HCT116 (cell line): ENCODE results near the gene XAB2. TPM values are rescaled to one million over a fixed set of nuclear protein-coding genes. Genes with fewer than 3 reads are reported as not detected.

Experiments
- ATAC-seq: fragments of 200-7000 bp; cut with Tn5 transposase; 2 replicates; pipeline ENCODE4 v1.9.1; 2020; ENCODE audit warnings: mild to moderate bottlenecking, moderate library complexity
- BruUV-seq: library from RNA; stranded (reverse); fragments of 400-500 nt; replicated peaks from 2 replicates; lab custom pipeline; 2021; lab: Mats Ljungman, UMichigan
- CTCF ChIA-PET: fragments of 300-600 bp; sonication (Branson Sonifier 250); formaldehyde crosslinking; loops from one replicate; lab custom pipeline; 2021; ENCODE audit warnings: antibody characterized with exemption; lab: Charles Lee
- POLR2A ChIA-PET: fragments of 300-600, 350-600 bp; sonication (Branson Sonifier 250); formaldehyde crosslinking; loops from one replicate; lab custom pipeline; 2021; ENCODE audit warnings: antibody characterized with exemption; lab: Charles Lee
- RAD21 ChIA-PET, 2 experiments: fragments of 300-600 bp; sonication (Branson Sonifier 250); formaldehyde crosslinking; loops; one replicate each; lab custom pipeline; 2023; ENCODE audit warnings: low total read pairs in 2 of 2; ENCODE audit not compliant: uncharacterized antibody in 2 of 2, unreplicated experiment in 2 of 2, low non-redundant PET in 1 of 2; lab: Charles Lee
- DNase-seq: peaks from one replicate; pipeline ENCODE4 v3.0.0-alpha.2; 2010; ENCODE audit warnings: low read depth, low spot score
- H2AFZ ChIP-seq: fragments of 200-600 bp; shearing (Covaris generic), sonication (generic); 2 replicates; pipeline ENCODE4 v1.6.1; 2017; ENCODE audit warnings: low read depth, mixed run types, mixed read lengths, antibody characterized with exemption, low read length; ENCODE audit not compliant: poor library complexity, severe bottlenecking
- H3K27ac ChIP-seq: 2 replicates; pipeline ENCODE4 v1.5.1; 2012; ENCODE audit warnings: low read depth, low read length
- H3K27me3 ChIP-seq: fragments of 200-600 bp; sonication (generic); 2 replicates; pipeline ENCODE4 v1.6.1; 2016; ENCODE audit warnings: mixed run types, low read length, mixed read lengths; ENCODE audit not compliant: insufficient read depth
- H3K36me3 ChIP-seq, 2 experiments: fragments of 200-500 bp in 1 of 2; fragments of 200-600 bp in 1 of 2; sonication (Bioruptor generic) in 1 of 2; sonication (generic) in 1 of 2; 2 replicates each; pipeline versions ENCODE4 v1.5.1 to v1.6.1; 2014 to 2016; ENCODE audit warnings: low read length in 2 of 2, inconsistent platforms in 1 of 2, mixed read lengths in 1 of 2, mixed run types in 1 of 2; ENCODE audit not compliant: insufficient read depth in 2 of 2, control insufficient read depth in 1 of 2
- H3K4me1 ChIP-seq, 2 experiments: fragments of 200-600 bp in 1 of 2; sonication (generic) in 1 of 2; 2 replicates each; pipeline versions ENCODE4 v1.5.1 to v1.6.1; 2012 to 2017; ENCODE audit warnings: low read length in 2 of 2, inconsistent platforms in 1 of 2, mild to moderate bottlenecking in 1 of 2, mixed read lengths in 1 of 2, mixed run types in 1 of 2, moderate library complexity in 1 of 2; ENCODE audit not compliant: insufficient read depth in 2 of 2, control insufficient read depth in 1 of 2
- H3K4me2 ChIP-seq: fragments of 200-600 bp; sonication (generic); 2 replicates; pipeline ENCODE4 v1.6.1; 2017; ENCODE audit warnings: mixed run types, low read length, mixed read lengths
- H3K4me3 ChIP-seq, 2 experiments: fragments of 200-600 bp in 1 of 2; sonication (generic) in 1 of 2; replicated peaks in 1 of 2; 2 replicates each; pipeline ENCODE4 v1.5.1; 2011 to 2016; ENCODE audit warnings: low read length in 2 of 2, control low read depth in 1 of 2, low read depth in 1 of 2, mild to moderate bottlenecking in 1 of 2, mixed read lengths in 1 of 2, mixed run types in 1 of 2
- H3K79me2 ChIP-seq: fragments of 200-600 bp; sonication (generic); 2 replicates; pipeline ENCODE4 v1.6.1; 2017; ENCODE audit warnings: mild to moderate bottlenecking, mixed run types, low read length, moderate library complexity, mixed read lengths; ENCODE audit not compliant: insufficient read depth
- H3K9ac ChIP-seq: fragments of 200-600 bp; sonication (generic); 2 replicates; pipeline ENCODE4 v1.6.1; 2016; ENCODE audit warnings: low read length, mixed read lengths
- H3K9me2 ChIP-seq: fragments of 200-600 bp; sonication (generic), shearing (Covaris generic); 2 replicates; pipeline ENCODE4 v1.6.1; 2017; ENCODE audit warnings: mixed run types, mild to moderate bottlenecking, moderate library complexity; ENCODE audit not compliant: insufficient read depth
- H3K9me3 ChIP-seq, 2 experiments: fragments of 200-500 bp in 1 of 2; fragments of 200-600 bp in 1 of 2; sonication (Bioruptor generic) in 1 of 2; sonication (generic) in 1 of 2; 2 replicates each; pipeline ENCODE4 v1.6.1; 2014 to 2017; ENCODE audit warnings: low read length in 2 of 2, mixed read lengths in 2 of 2, inconsistent platforms in 1 of 2, low read depth in 1 of 2, mild to moderate bottlenecking in 1 of 2, mixed run types in 1 of 2, moderate library complexity in 1 of 2; ENCODE audit not compliant: control insufficient read depth in 1 of 2, insufficient read depth in 1 of 2
- H4K20me1 ChIP-seq: fragments of 200-600 bp; sonication (generic), shearing (Covaris generic); 2 replicates; pipeline ENCODE4 v1.6.1; 2017; ENCODE audit warnings: mixed run types, mild to moderate bottlenecking, moderate library complexity; ENCODE audit not compliant: insufficient read depth
- CBX3 ChIP-seq: IDR thresholded peaks from 2 replicates; pipeline ENCODE4 v1.6.1; 2012; ENCODE audit warnings: low read depth
- CEBPB ChIP-seq: IDR thresholded peaks from 2 replicates; pipeline ENCODE4 v1.6.1; 2012; ENCODE audit warnings: low read depth
- EGR1 ChIP-seq: IDR thresholded peaks from 2 replicates; pipeline ENCODE4 v1.6.1; 2012; ENCODE audit warnings: low read depth
- EZH2phosphoT487 ChIP-seq: fragments of 200-600 bp; IDR thresholded peaks from 2 replicates; pipeline ENCODE4 v1.6.1; 2018; ENCODE audit warnings: antibody characterized with exemption, borderline replicate concordance
- POLR2A ChIP-seq: IDR thresholded peaks from 2 replicates; pipeline ENCODE4 v1.7.0; 2011; ENCODE audit warnings: borderline replicate concordance; ENCODE audit not compliant: insufficient read depth, insufficient read length; ENCODE audit errors: extremely low read depth
- POLR2AphosphoS5 ChIP-seq: IDR thresholded peaks from 2 replicates; pipeline ENCODE4 v1.6.1; 2011; ENCODE audit warnings: mild to moderate bottlenecking, low read depth, low read length, moderate library complexity
- RAD21 ChIP-seq: IDR thresholded peaks from 2 replicates; pipeline ENCODE4 v1.6.1; 2012; ENCODE audit warnings: low read depth, mild to moderate bottlenecking
- REST ChIP-seq: IDR thresholded peaks from 2 replicates; pipeline ENCODE4 v1.6.1; 2012; ENCODE audit warnings: low read depth
- SP1 ChIP-seq: IDR thresholded peaks from 2 replicates; pipeline ENCODE4 v1.6.1; 2012; ENCODE audit warnings: low read depth
- SRF ChIP-seq: IDR thresholded peaks from 2 replicates; pipeline ENCODE4 v1.6.1; 2012; ENCODE audit warnings: low read depth
- TCF7L2 ChIP-seq: IDR thresholded peaks from 2 replicates; pipeline ENCODE4 v1.7.0; 2011; ENCODE audit warnings: borderline replicate concordance, inconsistent platforms; ENCODE audit not compliant: insufficient read depth, insufficient read length; ENCODE audit errors: extremely low read depth
- ZBTB33 ChIP-seq: IDR thresholded peaks from 2 replicates; pipeline ENCODE4 v1.6.1; 2011; ENCODE audit warnings: mild to moderate bottlenecking, low read length, moderate library complexity; ENCODE audit not compliant: insufficient replicate concordance; ENCODE audit errors: extremely low read depth
- ZFX ChIP-seq: fragments of 450-650 bp; IDR thresholded peaks from 2 replicates; pipeline ENCODE4 v1.6.1; 2017
- intact Hi-C: fragments of 100-400 bp; cut with micrococcal nuclease; formaldehyde crosslinking; loops from 2 replicates; pipeline ENCODE4 v1.10.0; 2022
- total RNA-seq: library from RNA; stranded (reverse); gene quantifications from one replicate; pipeline ENCODE4 v1.2.1, GENCODE V29; 2021; ENCODE audit not compliant: unreplicated experiment
- TF ChIP-seq, protein P1 (sequence below), 3 experiments: fragments of 200-600 bp in 1 of 3; sonication (generic) in 1 of 3; IDR thresholded peaks in 2 of 3; conservative IDR thresholded peaks in 1 of 3; 2 replicates each; pipeline ENCODE4 v1.5.1; 2012 to 2017; ENCODE audit warnings: low read depth in 2 of 3, low read length in 2 of 3, antibody characterized with exemption in 1 of 3, borderline replicate concordance in 1 of 3, control low read depth in 1 of 3, mild to moderate bottlenecking in 1 of 3, mixed read lengths in 1 of 3, mixed run types in 1 of 3, moderate library complexity in 1 of 3; ENCODE audit not compliant: insufficient read depth in 1 of 3

XAB2 gene
- total RNA-seq, 1 experiment from 2014 or later = 103 TPM

GRCh38 chr19:7617172-7617571 lies 12.2 kb downstream of the XAB2 start:
- intact Hi-C loops = no loop called here
- Histone ChIP-seq H3K4me2 (no peak overlapping the region), H3K4me1 (peaks cover 0 to 6% of the 10 kb centered on the region in 2 experiments; a peak in 1 of 4 replicates), H3K79me2 (no peaks in the 10 kb centered on the region), H3K27me3 (no peaks in the 10 kb centered on the region), H3K9ac (no peak overlapping the region), H3K27ac (no peak overlapping the region), H3K4me3 (no peak overlapping the region), H3K9me2 (no peaks in the 10 kb centered on the region), H3K9me3 (no peaks in the 10 kb centered on the region), H4K20me1 (no peaks in the 10 kb centered on the region), H2AFZ (no peak overlapping the region), H3K36me3 (peaks cover 0 to 8% of the 10 kb centered on the region in 2 experiments; a peak in 2 of 4 replicates)
- DNase-seq (no peak), ATAC-seq (no peak)
- CTCF ChIA-PET = interaction anchor here (0.9 kb wide), 1 partner anchor 12 kb away, joined by 3 read pairs; no protein-coding TSS in a partner anchor
- no TSS peak for BruUV-seq
- no peak for TF ChIP-seq ZBTB33
- TF ChIP-seq, protein P1, sequence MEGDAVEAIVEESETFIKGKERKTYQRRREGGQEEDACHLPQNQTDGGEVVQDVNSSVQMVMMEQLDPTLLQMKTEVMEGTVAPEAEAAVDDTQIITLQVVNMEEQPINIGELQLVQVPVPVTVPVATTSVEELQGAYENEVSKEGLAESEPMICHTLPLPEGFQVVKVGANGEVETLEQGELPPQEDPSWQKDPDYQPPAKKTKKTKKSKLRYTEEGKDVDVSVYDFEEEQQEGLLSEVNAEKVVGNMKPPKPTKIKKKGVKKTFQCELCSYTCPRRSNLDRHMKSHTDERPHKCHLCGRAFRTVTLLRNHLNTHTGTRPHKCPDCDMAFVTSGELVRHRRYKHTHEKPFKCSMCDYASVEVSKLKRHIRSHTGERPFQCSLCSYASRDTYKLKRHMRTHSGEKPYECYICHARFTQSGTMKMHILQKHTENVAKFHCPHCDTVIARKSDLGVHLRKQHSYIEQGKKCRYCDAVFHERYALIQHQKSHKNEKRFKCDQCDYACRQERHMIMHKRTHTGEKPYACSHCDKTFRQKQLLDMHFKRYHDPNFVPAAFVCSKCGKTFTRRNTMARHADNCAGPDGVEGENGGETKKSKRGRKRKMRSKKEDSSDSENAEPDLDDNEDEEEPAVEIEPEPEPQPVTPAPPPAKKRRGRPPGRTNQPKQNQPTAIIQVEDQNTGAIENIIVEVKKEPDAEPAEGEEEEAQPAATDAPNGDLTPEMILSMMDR (IDR thresholded peaks at IDR 0.05 in 2 of 3, conservative IDR thresholded peaks at IDR 0.05 in 1 of 3; ENCODE audit: borderline replicate concordance in 1 of 3, insufficient read depth in 1 of 3, low read depth in 2 of 3, low read length in 2 of 3) = no peak
- TF ChIP-seq RAD21 = no peak
- no peak for TF ChIP-seq EGR1
- TF ChIP-seq SP1 = no peak
- no peak for TF ChIP-seq REST
- TF ChIP-seq CBX3 = no peak
- TF ChIP-seq POLR2AphosphoS5 = no peak
- TF ChIP-seq TCF7L2 = no peak
- no peak for TF ChIP-seq CEBPB
- TF ChIP-seq EZH2phosphoT487 = no peak
- TF ChIP-seq SRF = no peak
- TF ChIP-seq POLR2A = no peak
- no peak for TF ChIP-seq ZFX
- RAD21 ChIA-PET = no interaction called here
- POLR2A ChIA-PET = no interaction called here
